Aorta (tissue), 5 donors: Measurements from ENCODE around the gene CACNA1B. TPM values are rescaled to one million over a fixed set of nuclear protein-coding genes. Genes with fewer than 3 reads are reported as not detected.
A peak's percentile ranks its signal among the peaks of the same experiment; 100 is the strongest.

Experiments
- ATAC-seq: fragments of 200-7000 bp; cut with Tn5 transposase; one replicate; pipeline ENCODE4 v1.9.1; 2022; ENCODE audit warnings: moderate library complexity; ENCODE audit not compliant: low FRiP score
- DNase-seq, 2 donors: peaks; one replicate each; pipeline ENCODE4 v3.0.0-alpha.2; 2020
- H3K27ac ChIP-seq, 2 donors: one replicate each; pipeline ENCODE4 v1.5.1; 2013; ENCODE audit warnings: low read length in 2 of 2, mild to moderate bottlenecking in 2 of 2, moderate library complexity in 2 of 2, control low read depth in 1 of 2, inconsistent platforms in 1 of 2, low read depth in 1 of 2
- H3K27me3 ChIP-seq, 2 donors: one replicate each; pipeline ENCODE4 v1.6.1; 2013; ENCODE audit warnings: control low read depth in 1 of 2, low read length in 1 of 2, mild to moderate bottlenecking in 1 of 2, moderate library complexity in 1 of 2; ENCODE audit not compliant: insufficient read depth in 2 of 2, control insufficient read depth in 1 of 2
- H3K36me3 ChIP-seq, 2 donors: one replicate each; pipeline ENCODE4 v1.6.1; 2013; ENCODE audit warnings: control low read depth in 1 of 2, low read length in 1 of 2, mild to moderate bottlenecking in 1 of 2; ENCODE audit not compliant: insufficient read depth in 2 of 2, control insufficient read depth in 1 of 2
- H3K4me1 ChIP-seq, 2 donors: one replicate each; pipeline ENCODE4 v1.6.1; 2013; ENCODE audit warnings: low read length in 2 of 2, control low read depth in 1 of 2, mild to moderate bottlenecking in 1 of 2, moderate library complexity in 1 of 2; ENCODE audit not compliant: insufficient read depth in 2 of 2, control insufficient read depth in 1 of 2
- H3K4me3 ChIP-seq, 2 donors: one replicate each; pipeline ENCODE4 v1.5.1; 2013; ENCODE audit warnings: low read length in 2 of 2, control low read depth in 1 of 2, mild to moderate bottlenecking in 1 of 2
- H3K9me3 ChIP-seq: one replicate; pipeline ENCODE4 v1.6.1; 2013; ENCODE audit warnings: mild to moderate bottlenecking, low read length; ENCODE audit not compliant: control insufficient read depth
- WGBS, 2 donors: extraction: QIAGEN DNeasy Blood & Tissue Kit; methylation state at CpG; one replicate each; pipeline ENCODE4 v1.1.7; 2013; 5-methylcytosine and 5-hydroxymethylcytosine counted together
- intact Hi-C, 2 donors: fragments of 100-400 bp; cut with DNase I; formaldehyde crosslinking; loops; one replicate each; pipeline versions ENCODE4 v1.14.2 to v1.15.0; 2022
- polyA plus RNA-seq, 2 donors: library from polyadenylated mRNA; stranded (reverse); fragments of 200-250 nt; gene quantifications; one replicate each; pipeline ENCODE4 v1.2.3, GENCODE V29; 2013
- total RNA-seq, 2 donors: library from RNA; stranded (reverse); fragmentation: NEBNext Ultra II Directional; extraction: Animal tissue kit (Norgen Biotek cat#: 25700); gene quantifications; one replicate each; pipeline ENCODE4 v1.2.1, GENCODE V29; 2021
- donor health status: healthy with polysubstance abuse.
- donor health status: Bipolar disorder and iron deficiency.
- donor health status: DM: no; HTN: no; CAD: no.
- donor health status: DM: no; HTN: no; CAD: no.
- donor health status: DM: yes; HTN: yes; CAD: no.

CACNA1B gene
- total and polyA plus RNA-seq, 4 donors = under 0.01 to 0.05 (median 0.03) TPM; not detected in 1

DNA sequence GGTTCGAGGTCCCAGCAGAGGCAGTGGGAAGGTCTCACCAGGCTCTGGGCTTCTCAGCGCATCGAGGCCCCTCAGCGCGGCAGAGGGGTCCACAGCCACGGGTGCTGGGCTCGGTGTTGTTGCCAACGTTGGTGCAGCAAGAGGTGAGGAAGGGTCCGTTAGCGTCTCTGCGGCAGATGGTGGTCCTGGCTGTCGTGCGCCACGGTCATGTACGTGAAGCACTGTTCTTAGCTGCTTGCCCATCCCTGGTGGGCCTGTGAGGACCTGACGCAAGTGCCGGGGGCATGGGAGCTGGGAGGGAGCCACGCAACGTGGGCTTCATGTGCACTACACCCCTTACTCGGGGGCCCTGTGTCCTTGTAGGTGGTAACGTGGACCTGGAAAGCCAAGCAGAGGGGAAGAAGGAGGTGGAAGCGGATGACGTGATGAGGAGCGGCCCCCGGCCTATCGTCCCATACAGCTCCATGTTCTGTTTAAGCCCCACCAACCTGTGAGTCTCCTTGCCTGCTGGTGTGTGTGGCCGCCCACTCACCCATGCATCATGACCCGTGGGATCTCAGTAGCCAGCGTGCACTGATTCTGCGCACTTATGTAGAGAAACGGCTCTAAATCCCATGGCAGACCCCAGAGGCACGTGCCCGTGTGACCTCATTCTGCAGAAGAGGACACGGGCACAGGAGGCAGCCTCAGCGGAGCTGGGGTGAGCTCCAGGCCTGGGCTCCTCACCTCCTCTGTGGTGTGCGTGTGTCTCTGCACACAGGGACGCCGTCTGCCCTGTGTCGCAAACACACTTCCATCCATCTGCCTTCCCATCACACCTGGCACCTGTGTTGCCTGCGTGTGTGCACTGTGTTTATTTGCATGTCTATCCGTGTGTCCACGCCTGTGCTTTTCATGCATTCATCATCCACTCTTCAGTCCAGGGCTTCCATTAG, 166.1 kb downstream of the CACNA1B start:
- intact Hi-C loops = no loop called here

GRCh38 chr9:138044485-138045383, 167.2 kb downstream of the CACNA1B start:
- H3K4me1 ChIP-seq = no peaks in the 10 kb centered on the region
- no peaks in the 10 kb centered on the region for H3K9me3 ChIP-seq
- intact Hi-C loops = no loop called here
- 77 to 85% methylated on average over 13 to 18 of the region's 18 CpGs for WGBS, 2 donors
- ATAC-seq (no peak), DNase-seq (no peak)
- H3K4me3 ChIP-seq = no peak overlapping the region
- no peak overlapping the region for H3K27ac ChIP-seq
- H3K36me3 ChIP-seq = no peaks in the 10 kb centered on the region
- no peaks in the 10 kb centered on the region for H3K27me3 ChIP-seq

More for the DNA sequence above, 166.1 kb downstream of the CACNA1B start:
- DNase-seq = peak in 1 of 2 donors; percentile 70
- no peaks in the 10 kb centered on the region for H3K9me3 ChIP-seq
- no peaks in the 10 kb centered on the region for H3K4me1 ChIP-seq
- H3K27me3 ChIP-seq = no peaks in the 10 kb centered on the region
- 91 to 93% methylated on average over 42 of the region's 42 CpGs for WGBS, 2 donors
- no peak for ATAC-seq
- H3K4me3 ChIP-seq = no peak overlapping the region
- H3K36me3 ChIP-seq = no peaks in the 10 kb centered on the region
- no peak overlapping the region for H3K27ac ChIP-seq

DNA sequence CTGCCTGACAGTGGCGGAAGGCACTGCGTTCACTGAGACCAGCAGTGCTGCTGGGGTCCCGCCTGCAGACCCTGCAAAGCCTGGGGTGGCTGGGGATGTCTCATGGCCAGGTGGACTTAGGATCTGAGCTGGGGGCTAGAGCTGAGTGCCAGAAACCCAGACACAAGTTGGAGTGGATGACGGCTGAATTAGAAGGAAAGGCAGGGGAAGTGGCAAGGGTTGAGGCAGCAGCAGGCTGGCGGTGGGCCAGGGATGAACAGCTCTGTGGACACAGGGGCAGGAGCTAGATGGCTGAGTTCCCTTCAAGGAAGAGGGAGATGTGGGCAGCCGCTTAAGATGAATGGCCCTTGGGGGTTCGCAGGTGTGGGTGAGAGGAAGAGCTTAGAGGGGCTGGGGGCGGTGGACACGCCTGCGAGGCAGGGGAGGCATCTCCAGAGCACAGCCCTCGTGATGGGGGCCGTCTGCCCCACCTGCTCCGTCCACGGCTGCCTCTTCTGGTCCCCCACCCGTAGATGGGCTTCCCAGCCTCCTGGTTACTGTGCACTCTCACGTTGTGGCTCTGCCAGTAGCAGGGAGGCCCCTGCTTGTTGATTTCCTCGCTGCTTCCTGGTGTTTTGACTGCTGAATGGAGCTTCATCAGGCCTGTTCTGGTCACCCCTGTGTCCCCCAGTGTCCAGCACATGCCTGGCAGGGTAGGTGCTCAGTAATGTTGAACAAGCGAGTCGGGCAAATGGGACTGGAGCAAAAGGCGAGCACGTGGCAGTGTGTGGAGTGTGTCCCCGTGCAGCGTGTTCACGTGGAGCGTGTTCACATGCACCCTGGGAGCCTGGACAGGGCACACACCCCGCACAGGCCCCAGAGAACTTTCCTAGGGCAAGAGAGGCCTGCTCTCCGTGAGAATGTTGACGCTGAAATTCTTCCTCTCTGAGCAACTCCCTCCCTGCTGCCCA, 168.2 kb downstream of the CACNA1B start:
- H3K4me3 ChIP-seq = no peak overlapping the region
- no peaks in the 10 kb centered on the region for H3K27me3 ChIP-seq
- H3K9me3 ChIP-seq = no peaks in the 10 kb centered on the region
- intact Hi-C loops = no loop called here
- no peak overlapping the region for H3K27ac ChIP-seq
- no peaks in the 10 kb centered on the region for H3K36me3 ChIP-seq
- H3K4me1 ChIP-seq = no peaks in the 10 kb centered on the region
- DNase-seq (no peak), ATAC-seq (no peak)
- 72 to 76% methylated on average over 28 of the region's 28 CpGs for WGBS, 2 donors

DNA sequence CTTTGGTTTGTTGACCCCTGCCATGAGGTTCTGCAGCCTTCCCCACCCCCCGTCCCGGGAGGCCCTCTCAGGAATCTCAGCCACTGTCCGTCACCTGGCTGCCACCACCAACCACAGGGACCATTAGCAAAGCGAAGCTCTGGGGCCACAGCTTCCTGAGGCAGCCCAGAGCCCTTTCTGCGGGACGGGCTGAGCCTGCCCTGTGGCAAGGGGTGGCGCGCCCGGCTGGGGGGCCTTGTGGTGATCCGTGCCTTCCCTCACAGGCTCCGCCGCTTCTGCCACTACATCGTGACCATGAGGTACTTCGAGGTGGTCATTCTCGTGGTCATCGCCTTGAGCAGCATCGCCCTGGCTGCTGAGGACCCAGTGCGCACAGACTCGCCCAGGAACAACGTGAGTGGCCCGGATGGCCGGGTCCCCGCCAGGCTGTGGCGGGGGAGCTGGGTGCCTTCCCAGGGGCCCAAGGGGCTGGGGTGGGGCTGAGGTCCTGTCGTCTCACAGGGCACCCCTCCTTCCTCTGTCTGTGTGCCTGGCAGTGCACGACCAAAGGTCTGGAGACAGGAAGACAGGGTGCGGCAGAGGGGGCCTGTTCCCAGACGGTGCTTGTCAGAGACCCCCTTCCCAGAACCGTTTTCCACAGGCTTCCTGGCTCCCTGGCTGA, 169.2 kb downstream of the CACNA1B start:
- ATAC-seq (no peak), DNase-seq (no peak)
- Histone ChIP-seq H3K9me3 (no peaks in the 10 kb centered on the region), H3K36me3 (no peaks in the 10 kb centered on the region), H3K27ac (no peak overlapping the region), H3K4me3 (no peak overlapping the region), H3K27me3 (no peaks in the 10 kb centered on the region), H3K4me1 (no peaks in the 10 kb centered on the region)
- WGBS, 2 donors = 79 to 81% methylated on average over 26 to 29 of the region's 29 CpGs
- intact Hi-C loops = no loop called here

DNA sequence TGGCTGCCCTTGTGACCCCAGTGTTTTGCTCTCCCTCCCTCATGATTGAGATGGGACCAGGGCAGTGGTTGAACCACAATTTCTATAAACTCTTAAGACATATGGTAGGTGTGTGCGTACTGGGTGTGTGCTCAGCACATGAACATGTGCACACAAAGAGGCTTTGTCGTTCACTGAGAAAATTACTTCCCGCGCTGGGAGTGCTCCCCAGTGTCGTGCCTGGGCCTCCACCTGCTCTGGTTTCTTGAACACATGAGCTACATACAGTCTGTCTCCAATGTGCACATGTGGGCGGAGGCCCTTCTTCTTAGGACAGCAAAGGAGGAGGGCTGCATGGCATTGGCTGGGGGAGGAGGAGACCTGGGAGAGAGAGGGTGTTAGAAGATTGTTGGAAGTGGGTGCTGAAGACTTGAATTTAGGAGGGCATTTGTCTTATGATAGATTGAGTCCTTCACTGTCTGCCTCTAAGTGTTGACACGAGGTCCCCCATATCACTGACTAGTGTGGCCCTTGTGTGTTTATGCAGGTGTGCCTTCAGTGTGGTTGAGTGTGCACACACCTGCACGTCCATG, 170.0 kb downstream of the CACNA1B start:
- no peaks in the 10 kb centered on the region for H3K9me3 ChIP-seq
- H3K4me3 ChIP-seq = no peak overlapping the region
- H3K27me3 ChIP-seq = no peaks in the 10 kb centered on the region
- no peaks in the 10 kb centered on the region for H3K36me3 ChIP-seq
- DNase-seq (no peak), ATAC-seq (no peak)
- intact Hi-C loops = no loop called here
- 74 to 84% methylated on average over 8 of the region's 8 CpGs for WGBS, 2 donors
- no peaks in the 10 kb centered on the region for H3K4me1 ChIP-seq
- H3K27ac ChIP-seq = no peak overlapping the region

GRCh38 chr9:138048184-138048583, 170.6 kb downstream of the CACNA1B start:
- Histone ChIP-seq H3K4me1 (no peaks in the 10 kb centered on the region), H3K36me3 (no peaks in the 10 kb centered on the region), H3K4me3 (no peak overlapping the region), H3K27me3 (no peaks in the 10 kb centered on the region), H3K27ac (no peak overlapping the region), H3K9me3 (no peaks in the 10 kb centered on the region)
- ATAC-seq (no peak), DNase-seq (no peak)
- WGBS, 2 donors = 86 to 87% methylated on average over 7 of the region's 7 CpGs
- intact Hi-C loops = no loop called here

DNA sequence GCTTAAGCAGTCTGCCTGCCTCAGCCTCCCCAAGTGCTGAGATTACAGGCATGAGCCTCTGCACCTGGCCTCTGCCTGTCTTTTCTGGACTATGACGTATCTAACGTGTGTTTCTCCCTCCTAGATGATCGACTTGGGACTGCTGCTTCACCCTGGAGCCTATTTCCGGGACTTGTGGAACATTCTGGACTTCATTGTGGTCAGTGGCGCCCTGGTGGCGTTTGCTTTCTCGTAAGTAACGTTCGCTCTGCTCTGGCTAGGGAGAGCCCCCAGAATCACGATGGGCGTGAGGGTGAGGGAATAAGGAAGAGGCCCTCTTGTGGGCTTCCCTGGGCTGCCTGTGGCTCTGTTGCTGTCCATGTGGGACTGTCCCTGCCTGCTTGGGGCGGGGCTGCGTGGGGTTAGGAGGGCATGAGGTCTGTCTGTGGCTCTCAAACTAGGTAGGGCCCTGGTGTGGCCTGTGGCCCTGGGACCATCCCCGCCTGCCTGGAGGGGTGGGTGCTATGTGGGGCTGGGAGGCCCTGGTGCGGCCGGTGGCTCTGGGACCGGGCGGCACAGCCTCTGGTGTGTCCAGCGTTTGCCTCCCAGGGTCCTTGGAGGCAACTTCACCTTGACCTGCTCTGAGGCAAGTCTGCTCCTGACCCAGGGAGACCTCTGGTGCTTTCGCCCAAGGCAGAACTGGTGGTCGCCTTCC, 171.7 kb downstream of the CACNA1B start:
- H3K4me1 ChIP-seq = no peaks in the 10 kb centered on the region
- no peak overlapping the region for H3K4me3 ChIP-seq
- no peaks in the 10 kb centered on the region for H3K27me3 ChIP-seq
- no peaks in the 10 kb centered on the region for H3K9me3 ChIP-seq
- 86 to 90% methylated on average over 21 of the region's 21 CpGs for WGBS, 2 donors
- intact Hi-C loops = no loop called here
- H3K27ac ChIP-seq = no peak overlapping the region
- no peaks in the 10 kb centered on the region for H3K36me3 ChIP-seq
- peak in 1 of 2 donors; percentile 72 for DNase-seq
- no peak for ATAC-seq
